Measurements from ENCODE around the gene FAM25A. TPM values are rescaled to one million over a fixed set of nuclear protein-coding genes. Genes with fewer than 3 reads are reported as not detected.
A peak's percentile ranks its signal among the peaks of the same experiment; 100 is the strongest.

FAM25A gene
- polyA plus RNA-seq, 1 of the 3 experiments (the other 2 are of a cell fraction), result not detected

DNA sequence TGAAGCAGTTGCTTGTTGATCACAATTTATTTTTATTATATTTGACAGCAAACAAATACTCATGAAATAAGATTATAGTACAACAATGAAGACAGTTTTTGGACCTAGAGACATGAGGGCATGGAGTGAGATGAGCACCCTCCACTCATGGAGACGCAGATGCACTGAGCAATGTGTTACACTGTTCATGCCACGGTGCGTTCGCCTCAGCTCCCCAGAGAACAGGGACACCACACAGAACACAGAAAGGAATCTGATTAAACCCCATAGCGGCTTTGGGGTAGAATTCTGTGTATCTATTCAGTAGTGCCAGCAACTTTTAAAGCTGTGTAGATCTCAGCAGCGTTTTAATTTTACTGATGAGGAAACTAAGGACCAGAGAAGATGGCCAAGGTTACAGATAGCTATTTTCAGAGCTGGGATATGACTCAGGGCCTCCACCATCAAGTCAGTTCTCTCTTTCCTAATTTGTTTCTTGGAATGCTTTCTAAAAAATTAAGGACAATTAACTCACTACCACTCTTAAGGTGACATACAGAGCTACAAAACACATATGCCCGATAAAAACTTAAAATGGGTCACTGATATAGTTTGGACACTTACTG is 33.6 kb downstream of the FAM25A start:
- POLR2A ChIA-PET, result no interaction called here

More for the DNA sequence above, 33.6 kb downstream of the FAM25A start:
- no peaks in the 10 kb centered on the region for H3K9me2 ChIP-seq
- H3K4me1 ChIP-seq (ENCODE audit: control insufficient read depth in 1 of 2, insufficient read depth in 2 of 2, low read depth in 1 of 2, low read length in 1 of 2), result peaks cover 6 to 8% of the 10 kb centered on the region in 2 experiments; a peak in 3 of 4 replicates
- H3K79me2 ChIP-seq (ENCODE audit: insufficient read depth), result no peaks in the 10 kb centered on the region
- no peak overlapping the region for H3K4me2 ChIP-seq
- peaks cover 7% of the 10 kb centered on the region for H3F3A ChIP-seq (replicated peaks; ENCODE audit: insufficient read depth)
- no peaks in the 10 kb centered on the region for H3K27me3 ChIP-seq (ENCODE audit: insufficient read depth)
- H3K9me3 ChIP-seq, result no peaks in the 10 kb centered on the region
- H3K27ac ChIP-seq (ENCODE audit: low read depth in 2 of 2, low read length in 1 of 2), result peak overlapping the region in 1 of 2 experiments; percentile 76; a peak in 2 of 4 replicates
- no peak overlapping the region for H3K4me3 ChIP-seq (ENCODE audit: low read depth in 2 of 2, low read length in 1 of 2)
- DNase-seq, result peak; percentile 33
- CTCF ChIA-PET, result interaction anchor here (0.8 to 1.7 kb wide), 5 partner anchors 10 to 115 kb away, joined by 3 to 5 read pairs (median 3); no protein-coding TSS in a partner anchor
- peaks cover 21 to 59% of the 10 kb centered on the region in 2 experiments for H3K36me3 ChIP-seq (replicated peaks in 1 of 2; ENCODE audit: control insufficient read depth in 1 of 2, insufficient read depth in 2 of 2, low read length in 1 of 2)
- H3K9ac ChIP-seq, result no peak overlapping the region
- WGBS (ENCODE audit: low lambda C conversion rate), result 91% methylated on average over 7 of the region's 7 CpGs
- no peaks in the 10 kb centered on the region for H4K20me1 ChIP-seq (ENCODE audit: insufficient read depth)
- H2AFZ ChIP-seq (ENCODE audit: low read depth), result no peak overlapping the region
- TF ChIP-seq FOXM1 (IDR thresholded peaks at IDR 0.05; ENCODE audit: low read depth) (no peak), EP300 (IDR thresholded peaks at IDR 0.05; ENCODE audit: borderline replicate concordance in 1 of 2, low read depth in 1 of 2, low read length in 1 of 2) (no peak), RFX5 (IDR thresholded peaks at IDR 0.05; ENCODE audit: low read length) (no peak), RCOR1 (IDR thresholded peaks at IDR 0.05; ENCODE audit: low read length) (no peak), MEF2A (IDR thresholded peaks at IDR 0.05; ENCODE audit: borderline replicate concordance, low read depth) (no peak), PBX3 (IDR thresholded peaks at IDR 0.05) (no peak), JUND (IDR thresholded peaks at IDR 0.05) (no peak), REST (IDR thresholded peaks at IDR 0.05; ENCODE audit: low read depth, low read length) (no peak), TCF12 (IDR thresholded peaks at IDR 0.05) (no peak), ELF1 (IDR thresholded peaks at IDR 0.05) (no peak), CHD2 (IDR thresholded peaks at IDR 0.05; ENCODE audit: low read length, partially characterized antibody) (no peak), CTCF (IDR thresholded peaks at IDR 0.05) (no peak), NFIC (IDR thresholded peaks at IDR 0.05; ENCODE audit: borderline replicate concordance) (no peak), ZBTB33 (IDR thresholded peaks at IDR 0.05; ENCODE audit: borderline replicate concordance, low read depth) (no peak), SIN3A (IDR thresholded peaks at IDR 0.05; ENCODE audit: borderline replicate concordance, low read depth, low read length) (no peak)
- TF ChIP-seq, protein P1, sequence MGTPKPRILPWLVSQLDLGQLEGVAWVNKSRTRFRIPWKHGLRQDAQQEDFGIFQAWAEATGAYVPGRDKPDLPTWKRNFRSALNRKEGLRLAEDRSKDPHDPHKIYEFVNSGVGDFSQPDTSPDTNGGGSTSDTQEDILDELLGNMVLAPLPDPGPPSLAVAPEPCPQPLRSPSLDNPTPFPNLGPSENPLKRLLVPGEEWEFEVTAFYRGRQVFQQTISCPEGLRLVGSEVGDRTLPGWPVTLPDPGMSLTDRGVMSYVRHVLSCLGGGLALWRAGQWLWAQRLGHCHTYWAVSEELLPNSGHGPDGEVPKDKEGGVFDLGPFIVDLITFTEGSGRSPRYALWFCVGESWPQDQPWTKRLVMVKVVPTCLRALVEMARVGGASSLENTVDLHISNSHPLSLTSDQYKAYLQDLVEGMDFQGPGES (IDR thresholded peaks at IDR 0.05; ENCODE audit: low read depth, low read length), result no peak
